GM12875 (cell line): ENCODE results near the gene TMLHE.

Experiments used
- H3K4me3 ChIP-seq: one replicate; pipeline ENCODE4 v1.5.1; 2011; ENCODE audit warnings: low read depth, low read length, control low read depth
- CTCF ChIP-seq: IDR thresholded peaks from 2 replicates; pipeline ENCODE4 v1.5.1; 2011; ENCODE audit warnings: low read depth, mild to moderate bottlenecking, control low read depth, inconsistent platforms, low read length, moderate library complexity, borderline replicate concordance; ENCODE audit not compliant: insufficient read depth

Gene TMLHE

DNA sequence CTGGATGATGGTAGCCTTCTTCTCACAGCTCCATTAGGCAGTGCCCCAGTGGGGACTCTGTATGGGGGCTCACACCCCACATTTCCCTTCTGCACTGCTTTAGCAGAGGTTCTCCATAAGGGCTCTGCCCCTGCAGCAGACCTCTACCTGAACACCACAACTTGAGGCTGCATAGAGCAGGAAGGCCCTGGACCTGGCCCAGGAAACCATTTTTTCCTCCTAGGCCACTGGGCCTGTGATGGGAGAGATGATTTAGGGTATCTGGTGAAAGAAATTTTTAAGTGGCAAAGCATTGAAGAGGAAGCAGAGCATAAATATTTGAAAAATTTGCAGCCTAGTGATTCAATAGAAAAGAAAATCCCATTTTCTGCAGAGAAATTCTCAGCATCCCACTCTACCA lies 171.7 kb downstream of the TMLHE start:
- no peak overlapping the region for H3K4me3 ChIP-seq
- no peak for TF ChIP-seq CTCF
